Natural killer cell (primary cell): ENCODE measurements around the gene GPHN. TPM values are rescaled to one million over a fixed set of nuclear protein-coding genes. Genes with fewer than 3 reads are reported as not detected.
"Not testable (repeated sequence)": the region's sequence is repeated elsewhere in the genome, so short reads cannot be mapped to it uniquely, and the experiment has no call there.

Experiments
- ATAC-seq, 3 donors: fragments of 150-1000 bp in 2 of 3; fragments of 200-7000 bp in 1 of 3; cut with Tn5 transposase; 1 replicate in 1 of 3; 2 replicates in 2 of 3; pipeline ENCODE4 v1.10.0; 2021; ENCODE audit warnings: mild to moderate bottlenecking in 2 of 3, moderate library complexity in 2 of 3
- DNase-seq, 2 donors: peaks; one replicate each; pipeline versions ENCODE4 v3.0.0 to v3.0.0-alpha.2; 2013 to 2021; ENCODE audit warnings: mixed read lengths in 1 of 2
- H3K27ac ChIP-seq: one replicate; pipeline ENCODE4 v1.5.1; 2013; ENCODE audit warnings: mild to moderate bottlenecking, low read length
- H3K27me3 ChIP-seq: one replicate; pipeline ENCODE4 v1.6.1; 2013; ENCODE audit warnings: low read length; ENCODE audit not compliant: control insufficient read depth, insufficient read depth
- H3K36me3 ChIP-seq: one replicate; pipeline ENCODE4 v1.6.1; 2013; ENCODE audit warnings: low read length; ENCODE audit not compliant: control insufficient read depth, insufficient read depth
- H3K4me1 ChIP-seq: one replicate; pipeline ENCODE4 v1.6.1; 2013; ENCODE audit warnings: low read length; ENCODE audit not compliant: control insufficient read depth, insufficient read depth
- H3K4me3 ChIP-seq: one replicate; pipeline ENCODE4 v1.5.1; 2013; ENCODE audit warnings: low read length
- H3K9me3 ChIP-seq: one replicate; pipeline ENCODE4 v1.6.1; 2013; ENCODE audit warnings: low read length; ENCODE audit not compliant: control insufficient read depth, insufficient read depth
- H3K27ac Mint-ChIP-seq, 2 donors: one replicate each; pipeline ENCODE4 v1.8.0; 2022; ENCODE audit warnings: mild to moderate bottlenecking in 2 of 2, mixed read lengths in 2 of 2, moderate library complexity in 1 of 2
- H3K27me3 Mint-ChIP-seq, 2 donors: one replicate each; pipeline ENCODE4 v1.8.0; 2022; ENCODE audit warnings: low read depth in 2 of 2, mixed read lengths in 2 of 2
- H3K36me3 Mint-ChIP-seq: one replicate; pipeline ENCODE4 v1.8.0; 2022; ENCODE audit warnings: mixed read lengths
- H3K4me1 Mint-ChIP-seq, 2 donors: one replicate each; pipeline ENCODE4 v1.8.0; 2022; ENCODE audit warnings: mixed read lengths in 2 of 2
- H3K4me3 Mint-ChIP-seq: one replicate; pipeline ENCODE4 v1.8.0; 2022; ENCODE audit warnings: mild to moderate bottlenecking, moderate library complexity, mixed read lengths
- H3K9me3 Mint-ChIP-seq, 2 donors: one replicate each; pipeline ENCODE4 v1.8.0; 2022; ENCODE audit warnings: mixed read lengths in 2 of 2
- CTCF ChIP-seq: fragments of 200-600 bp; IDR thresholded peaks from one replicate; pipeline ENCODE4 v1.8.0; 2022; ENCODE audit warnings: antibody characterized with exemption
- WGBS: methylation state at CpG from one replicate; pipeline ENCODE4 v1.1.7; 2013; ENCODE audit warnings: missing lambda C conversion rate; ENCODE audit not compliant: insufficient coverage; 5-methylcytosine and 5-hydroxymethylcytosine counted together
- intact Hi-C: fragments of 100-400 bp; cut with micrococcal nuclease; formaldehyde crosslinking; loops from one replicate; pipeline ENCODE4 v1.14.2; 2022
- total RNA-seq, 4 donors: library from RNA; stranded (reverse); fragments of 120-200 nt in 1 of 4; gene quantifications; one replicate each; pipeline versions ENCODE4 v1.2.3 to v1.2.4, GENCODE V29; 2013 to 2022

GPHN gene
- total RNA-seq, 3 donors from 2014 or later (not counting 1 experiment from before 2014, with no cell fraction given): 6.3 to 9.4 (median 8.7) TPM

- ATAC-seq: no peak
- Histone ChIP-seq H3K4me3 (no peak overlapping the region), H3K36me3 (no peaks in the 10 kb centered on the region), H3K4me1 (no peaks in the 10 kb centered on the region), H3K27me3 (no peaks in the 10 kb centered on the region), H3K27ac (no peak overlapping the region), H3K9me3 (no peaks in the 10 kb centered on the region)
- H3K36me3 Mint-ChIP-seq: no peaks in the 10 kb centered on the region
- no peaks in the 10 kb centered on the region for H3K9me3 Mint-ChIP-seq
- H3K4me3 Mint-ChIP-seq: no peak overlapping the region
- intact Hi-C loops: loop anchor here (5.0 to 10.0 kb wide), 2 partner anchors 791 to 1209 kb away; partner anchors contain the start of gene RDH12
- no peak for DNase-seq
- H3K27ac Mint-ChIP-seq: no peak overlapping the region
- no peaks in the 10 kb centered on the region for H3K4me1 Mint-ChIP-seq
- peaks cover 7 to 8% of the 10 kb centered on the region in 2 donors for H3K27me3 Mint-ChIP-seq
- 76% methylated on average over 2 of the region's 4 CpGs for WGBS
- TF ChIP-seq CTCF: no peak
Observed at GRCh38 chr14:66496188-66496807, 11.6 kb upstream of the GPHN start.

- intact Hi-C loops: loop anchor here (5.0 to 10.0 kb wide), 2 partner anchors 790 to 1208 kb away; partner anchors contain the start of gene RDH12
- Histone ChIP-seq H3K9me3 (no peaks in the 10 kb centered on the region), H3K4me3 (no peak overlapping the region), H3K36me3 (no peaks in the 10 kb centered on the region), H3K27me3 (no peaks in the 10 kb centered on the region), H3K27ac (no peak overlapping the region), H3K4me1 (no peaks in the 10 kb centered on the region)
- no peak overlapping the region for H3K27ac Mint-ChIP-seq
- peaks cover 7 to 8% of the 10 kb centered on the region in 2 donors for H3K27me3 Mint-ChIP-seq
- no peak for ATAC-seq
- WGBS: 20% methylated on average over 2 of the region's 2 CpGs
- H3K9me3 Mint-ChIP-seq: no peaks in the 10 kb centered on the region
- no peaks in the 10 kb centered on the region for H3K36me3 Mint-ChIP-seq
- H3K4me3 Mint-ChIP-seq: no peak overlapping the region
- peak in 1 of 2 donors; percentile 29 for DNase-seq
- no peak for TF ChIP-seq CTCF
- no peaks in the 10 kb centered on the region for H3K4me1 Mint-ChIP-seq
Observed at GRCh38 chr14:66496911-66497310, 11.0 kb upstream of the GPHN start.

- Histone ChIP-seq H3K4me3 (no peak overlapping the region), H3K27me3 (no peaks in the 10 kb centered on the region), H3K27ac (no peak overlapping the region), H3K36me3 (no peaks in the 10 kb centered on the region), H3K4me1 (no peaks in the 10 kb centered on the region), H3K9me3 (no peaks in the 10 kb centered on the region)
- TF ChIP-seq CTCF: no peak
- H3K4me3 Mint-ChIP-seq: no peak overlapping the region
- 83% methylated on average over 3 of the region's 3 CpGs for WGBS
- no peaks in the 10 kb centered on the region for H3K36me3 Mint-ChIP-seq
- H3K27ac Mint-ChIP-seq: no peak overlapping the region
- H3K27me3 Mint-ChIP-seq: peaks cover 7 to 8% of the 10 kb centered on the region in 2 donors
- H3K9me3 Mint-ChIP-seq: no peaks in the 10 kb centered on the region
- ATAC-seq (no peak), DNase-seq (no peak)
- H3K4me1 Mint-ChIP-seq: no peaks in the 10 kb centered on the region
- intact Hi-C loops: loop anchor here (5.0 to 10.0 kb wide), 2 partner anchors 789 to 1206 kb away; partner anchors contain the start of gene RDH12
Observed at GRCh38 chr14:66498311-66498710, 9.6 kb upstream of the GPHN start.

- WGBS: 81% methylated on average over 3 of the region's 4 CpGs
- ATAC-seq (no peak), DNase-seq (no peak)
- peaks cover 1% of the 10 kb centered on the region for H3K4me1 ChIP-seq
- no peak overlapping the region for H3K4me3 Mint-ChIP-seq
- no peaks in the 10 kb centered on the region for H3K9me3 Mint-ChIP-seq
- H3K36me3 Mint-ChIP-seq: no peaks in the 10 kb centered on the region
- no peak for TF ChIP-seq CTCF
- peaks cover 0 to 7% of the 10 kb centered on the region in 2 donors for H3K27me3 Mint-ChIP-seq
- H3K27me3 ChIP-seq: no peaks in the 10 kb centered on the region
- no peak overlapping the region for H3K27ac Mint-ChIP-seq
- no peaks in the 10 kb centered on the region for H3K36me3 ChIP-seq
- no peak overlapping the region for H3K27ac ChIP-seq
- no peaks in the 10 kb centered on the region for H3K4me1 Mint-ChIP-seq
- no peak overlapping the region for H3K4me3 ChIP-seq
- H3K9me3 ChIP-seq: no peaks in the 10 kb centered on the region
- intact Hi-C loops: no loop called here
Observed at GRCh38 chr14:66501592-66501991, 6.4 kb upstream of the GPHN start.

GRCh38 chr14:66502836-66503235, 5.1 kb upstream of the GPHN start:
- DNase-seq, H3K27me3 ChIP-seq, H3K27ac ChIP-seq, H3K9me3 ChIP-seq, ATAC-seq, H3K9me3 Mint-ChIP-seq, intact Hi-C loops, H3K36me3 Mint-ChIP-seq, H3K27me3 Mint-ChIP-seq, H3K4me3 Mint-ChIP-seq, H3K27ac Mint-ChIP-seq, H3K36me3 ChIP-seq, H3K4me3 ChIP-seq: not testable (repeated sequence)
- H3K4me1 ChIP-seq: peaks cover 12% of the 10 kb centered on the region
- peaks cover 7 to 10% of the 10 kb centered on the region in 2 donors for H3K4me1 Mint-ChIP-seq
- WGBS: 80% methylated on average over 5 of the region's 5 CpGs
